Central memory CD8-positive, alpha-beta T cell (primary cell): ENCODE data around the gene USF1.
"Not testable (repeated sequence)": the region's sequence is repeated elsewhere in the genome, so short reads cannot be mapped to it uniquely, and the experiment has no call there.

Source experiments
- ATAC-seq: fragments of 150-1000 bp; cut with Tn5 transposase; replicated peaks from 2 replicates; pipeline ENCODE4 v1.10.0; 2022; ENCODE audit warnings: mild to moderate bottlenecking, moderate FRiP score, moderate number of reproducible peaks; ENCODE audit not compliant: poor library complexity, severe bottlenecking; ENCODE audit errors: extremely low read depth
- DNase-seq, 2 donors: peaks; one replicate each; pipeline ENCODE4 v3.0.0; 2021; ENCODE audit warnings: low spot score in 2 of 2
- H3K27ac Mint-ChIP-seq: one replicate; pipeline ENCODE4 v1.8.0; 2022; ENCODE audit warnings: low read depth, mild to moderate bottlenecking, moderate library complexity, mixed read lengths
- H3K27me3 Mint-ChIP-seq: one replicate; pipeline ENCODE4 v1.8.0; 2022; ENCODE audit warnings: mixed read lengths
- H3K36me3 Mint-ChIP-seq: one replicate; pipeline ENCODE4 v1.8.0; 2022; ENCODE audit warnings: mild to moderate bottlenecking, moderate library complexity, mixed read lengths; ENCODE audit not compliant: insufficient read depth
- H3K4me1 Mint-ChIP-seq: one replicate; pipeline ENCODE4 v1.8.0; 2022; ENCODE audit warnings: mixed read lengths
- H3K4me3 Mint-ChIP-seq: one replicate; pipeline ENCODE4 v1.8.0; 2022; ENCODE audit warnings: mild to moderate bottlenecking, moderate library complexity, mixed read lengths
- H3K9me3 Mint-ChIP-seq: one replicate; pipeline ENCODE4 v1.8.0; 2022; ENCODE audit warnings: mixed read lengths

USF1 gene

GRCh38 chr1:161072751-161073449 is 27.1 kb upstream of the USF1 start:
- ATAC-seq = no peak
- Mint-ChIP-seq H3K36me3 (peaks cover 16% of the 10 kb centered on the region), H3K27ac (no peak overlapping the region), H3K9me3 (no peaks in the 10 kb centered on the region), H3K4me1 (peaks cover 41% of the 10 kb centered on the region), H3K27me3 (no peaks in the 10 kb centered on the region), H3K4me3 (no peak overlapping the region)
- DNase-seq = no peak

GRCh38 chr1:161071886-161072371 is 26.2 kb upstream of the USF1 start:
- Mint-ChIP-seq H3K9me3 (no peaks in the 10 kb centered on the region), H3K4me1 (peaks cover 50% of the 10 kb centered on the region), H3K27me3 (no peaks in the 10 kb centered on the region), H3K27ac (no peak overlapping the region), H3K4me3 (no peak overlapping the region), H3K36me3 (peaks cover 24% of the 10 kb centered on the region)
- DNase-seq (no peak), ATAC-seq (no peak)

- Mint-ChIP-seq H3K36me3 (peaks cover 31% of the 10 kb centered on the region), H3K4me3 (no peak overlapping the region), H3K4me1 (peaks cover 62% of the 10 kb centered on the region), H3K9me3 (no peaks in the 10 kb centered on the region), H3K27ac (peak overlapping the region; percentile 85), H3K27me3 (no peaks in the 10 kb centered on the region)
- DNase-seq = no peak
- no peak for ATAC-seq
Observed at GRCh38 chr1:161070761-161071160, 25.0 kb upstream of the USF1 start.

- Mint-ChIP-seq H3K9me3 (no peaks in the 10 kb centered on the region), H3K36me3 (peaks cover 35% of the 10 kb centered on the region), H3K4me3 (peak within 1 kb of the TSS; percentile 94), H3K27ac (peak within 1 kb of the TSS; percentile 85), H3K27me3 (no peaks in the 10 kb centered on the region), H3K4me1 (peaks cover 64% of the 10 kb centered on the region)
- ATAC-seq = peak; percentile 88
- DNase-seq = peak; percentile 56 to 77
Observed at GRCh38 chr1:161069731-161070270, 24.0 kb upstream of the USF1 start, which contains the start of gene ARHGAP30. ARHGAP30 (minus strand) TSS chr1:161069891; CDS start chr1:161069624, 267 bp downstream.

- peaks cover 69% of the 10 kb centered on the region for H3K4me1 Mint-ChIP-seq
Observed at GRCh38 chr1:161069241-161069640, 23.5 kb upstream of the USF1 start.

GRCh38 chr1:161068306-161069234 is 22.8 kb upstream of the USF1 start:
- H3K27ac Mint-ChIP-seq = peak overlapping the region; percentile 85
- H3K27me3 Mint-ChIP-seq = no peaks in the 10 kb centered on the region
- H3K4me1 Mint-ChIP-seq = peaks cover 76% of the 10 kb centered on the region
- ATAC-seq (peak; percentile 69), DNase-seq (peak; percentile 58 to 74)
- H3K9me3 Mint-ChIP-seq = no peaks in the 10 kb centered on the region
- peaks cover 47% of the 10 kb centered on the region for H3K36me3 Mint-ChIP-seq
- H3K4me3 Mint-ChIP-seq = peak overlapping the region; percentile 94

More at GRCh38 chr1:161069241-161069640, 23.5 kb upstream of the USF1 start:
- peak overlapping the region; percentile 94 for H3K4me3 Mint-ChIP-seq
- no peaks in the 10 kb centered on the region for H3K27me3 Mint-ChIP-seq
- H3K27ac Mint-ChIP-seq = peak overlapping the region; percentile 85
- ATAC-seq = no peak
- H3K9me3 Mint-ChIP-seq = no peaks in the 10 kb centered on the region
- DNase-seq = no peak
- peaks cover 40% of the 10 kb centered on the region for H3K36me3 Mint-ChIP-seq

GRCh38 chr1:161066694-161067093 is 20.9 kb upstream of the USF1 start:
- no peaks in the 10 kb centered on the region for H3K9me3 Mint-ChIP-seq
- H3K4me1 Mint-ChIP-seq = peaks cover 78% of the 10 kb centered on the region
- DNase-seq (no peak), ATAC-seq (no peak)
- peaks cover 66% of the 10 kb centered on the region for H3K36me3 Mint-ChIP-seq
- H3K27me3 Mint-ChIP-seq = no peaks in the 10 kb centered on the region
- H3K27ac Mint-ChIP-seq = peak overlapping the region; percentile 85
- H3K4me3 Mint-ChIP-seq = peak overlapping the region; percentile 94

- not testable (repeated sequence) for ATAC-seq, H3K27me3 Mint-ChIP-seq, DNase-seq, H3K9me3 Mint-ChIP-seq
- peaks cover 75% of the 10 kb centered on the region for H3K4me1 Mint-ChIP-seq
- H3K36me3 Mint-ChIP-seq = peaks cover 74% of the 10 kb centered on the region
- peak overlapping the region; percentile 96 for H3K27ac Mint-ChIP-seq
- H3K4me3 Mint-ChIP-seq = peak overlapping the region; percentile 94
Observed at GRCh38 chr1:161065681-161066080, 19.9 kb upstream of the USF1 start.

- not testable (repeated sequence) for DNase-seq, H3K9me3 Mint-ChIP-seq, ATAC-seq, H3K27me3 Mint-ChIP-seq
- peak overlapping the region; percentile 94 for H3K4me3 Mint-ChIP-seq
- H3K4me1 Mint-ChIP-seq = peaks cover 81% of the 10 kb centered on the region
- H3K27ac Mint-ChIP-seq = peak overlapping the region; percentile 96
- H3K36me3 Mint-ChIP-seq = peaks cover 82% of the 10 kb centered on the region
Observed at GRCh38 chr1:161063936-161064335, 18.2 kb upstream of the USF1 start.

- no peak for ATAC-seq
- H3K9me3 Mint-ChIP-seq = no peaks in the 10 kb centered on the region
- no peak overlapping the region for H3K27ac Mint-ChIP-seq
- peaks cover 60% of the 10 kb centered on the region for H3K4me1 Mint-ChIP-seq
- no peak for DNase-seq
- no peaks in the 10 kb centered on the region for H3K27me3 Mint-ChIP-seq
- peaks cover 86% of the 10 kb centered on the region for H3K36me3 Mint-ChIP-seq
- no peak overlapping the region for H3K4me3 Mint-ChIP-seq
Observed at GRCh38 chr1:161061419-161061818, 15.6 kb upstream of the USF1 start.

GRCh38 chr1:161059293-161059692 is 13.5 kb upstream of the USF1 start:
- peaks cover 92% of the 10 kb centered on the region for H3K36me3 Mint-ChIP-seq
- ATAC-seq (no peak), DNase-seq (no peak)
- H3K27me3 Mint-ChIP-seq = no peaks in the 10 kb centered on the region
- peaks cover 52% of the 10 kb centered on the region for H3K4me1 Mint-ChIP-seq
- peak overlapping the region; percentile 38 for H3K27ac Mint-ChIP-seq
- H3K9me3 Mint-ChIP-seq = no peaks in the 10 kb centered on the region
- no peak overlapping the region for H3K4me3 Mint-ChIP-seq

- ATAC-seq (no peak), DNase-seq (no peak)
- H3K27ac Mint-ChIP-seq = no peak overlapping the region
- H3K4me3 Mint-ChIP-seq = no peak overlapping the region
- no peaks in the 10 kb centered on the region for H3K27me3 Mint-ChIP-seq
- peaks cover 32% of the 10 kb centered on the region for H3K4me1 Mint-ChIP-seq
- H3K36me3 Mint-ChIP-seq = peaks cover 82% of the 10 kb centered on the region
- no peaks in the 10 kb centered on the region for H3K9me3 Mint-ChIP-seq
Observed at GRCh38 chr1:161054805-161055204, 9.0 kb upstream of the USF1 start.
